ENCODE measurements around the gene WT1. TPM values are rescaled to one million over a fixed set of nuclear protein-coding genes. Genes with fewer than 3 reads are reported as not detected.
A peak's percentile ranks its signal among the peaks of the same experiment; 100 is the strongest.

The WT1 gene
- total RNA-seq, 4 donors from 2014 or later: 0.52 to 2.7 (median 1.6) TPM; not detected in 1

- Histone ChIP-seq H3K4me1 (peaks cover 0 to 69% (median 10%) of the 10 kb centered on the region in 3 donors), H3K27me3 (peaks cover 100% of the 10 kb centered on the region), H3K36me3 (no peaks in the 10 kb centered on the region), H3K4me3 (peak overlapping the region in 1 of 2 donors; percentile 45), H3K27ac (peak overlapping the region in 1 of 4 donors; percentile 42), H3K9me3 (no peaks in the 10 kb centered on the region)
- 4 to 5% methylated on average over 16 to 19 of the region's 42 CpGs for WGBS, 2 donors (ENCODE audit: low coverage in 1 of 2)
- TF ChIP-seq POLR2AphosphoS5 (IDR thresholded peaks at IDR 0.05) (no peak), CTCF (IDR thresholded peaks at IDR 0.05) (no peak), POLR2A (IDR thresholded peaks at IDR 0.05) (no peak), EP300 (IDR thresholded peaks at IDR 0.05) (no peak)
- ATAC-seq: no peak
Observed at GRCh38 chr11:32435942-32436750, 807 bp upstream of the WT1 start.

- Histone ChIP-seq H3K4me1 (peaks cover 0 to 69% (median 10%) of the 10 kb centered on the region in 3 donors), H3K36me3 (no peaks in the 10 kb centered on the region), H3K27ac (peak overlapping the region in 1 of 4 donors; percentile 42), H3K27me3 (peaks cover 100% of the 10 kb centered on the region), H3K9me3 (no peaks in the 10 kb centered on the region), H3K4me3 (peak overlapping the region in 1 of 2 donors; percentile 45)
- no CpG with 5 or more reads among the region's 33 CpGs for WGBS, 2 donors (ENCODE audit: low coverage in 1 of 2)
- TF ChIP-seq EP300 (IDR thresholded peaks at IDR 0.05) (no peak), POLR2A (IDR thresholded peaks at IDR 0.05) (no peak), CTCF (IDR thresholded peaks at IDR 0.05) (no peak), POLR2AphosphoS5 (IDR thresholded peaks at IDR 0.05) (no peak)
- ATAC-seq: no peak
Observed at GRCh38 chr11:32435152-32435480, 223 bp downstream of the WT1 start.

GRCh38 chr11:32434356-32435151 lies 785 bp downstream of the WT1 start:
- H3K36me3 ChIP-seq: no peaks in the 10 kb centered on the region
- peaks cover 0 to 68% (median 10%) of the 10 kb centered on the region in 3 donors for H3K4me1 ChIP-seq
- H3K27me3 ChIP-seq: peaks cover 100% of the 10 kb centered on the region
- 6% methylated on average over 7 of the region's 77 CpGs; no CpG with 5 or more reads in 1 of the 2 donors for WGBS, 2 donors (ENCODE audit: low coverage in 1 of 2)
- TF ChIP-seq EP300 (IDR thresholded peaks at IDR 0.05) (no peak), POLR2AphosphoS5 (IDR thresholded peaks at IDR 0.05) (no peak), CTCF (IDR thresholded peaks at IDR 0.05) (no peak), POLR2A (IDR thresholded peaks at IDR 0.05) (no peak)
- peak overlapping the region in 1 of 4 donors; percentile 42 for H3K27ac ChIP-seq
- no peaks in the 10 kb centered on the region for H3K9me3 ChIP-seq
- peak; percentile 3 for ATAC-seq
- peak overlapping the region in 1 of 2 donors; percentile 45 for H3K4me3 ChIP-seq

DNA sequence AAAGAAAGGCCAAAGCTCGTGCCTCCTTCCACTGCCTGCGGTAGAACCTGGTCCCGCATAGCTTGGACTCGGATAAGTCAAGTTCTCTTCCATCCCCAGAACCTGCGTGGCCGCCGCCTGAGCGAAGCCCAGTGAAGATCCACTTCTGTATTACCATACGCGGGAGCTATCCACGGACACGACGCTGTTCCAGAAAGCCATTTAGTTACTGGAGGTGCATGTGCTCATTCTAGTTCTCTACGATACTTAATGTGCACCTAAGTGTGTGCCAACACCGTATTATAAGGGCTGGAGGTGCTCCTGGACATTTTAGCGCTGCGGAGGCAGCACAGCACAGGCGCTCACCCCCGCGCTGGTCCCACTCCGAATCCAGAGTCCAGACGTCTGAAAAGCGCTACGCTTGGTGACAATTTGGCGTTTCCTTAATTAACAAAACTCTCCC lies 1.4 kb downstream of the WT1 start:
- TF ChIP-seq POLR2A (IDR thresholded peaks at IDR 0.05): no peak
- TF ChIP-seq EP300 (IDR thresholded peaks at IDR 0.05): no peak
- no peak for TF ChIP-seq CTCF (IDR thresholded peaks at IDR 0.05)
- no peak for TF ChIP-seq POLR2AphosphoS5 (IDR thresholded peaks at IDR 0.05)
- Histone ChIP-seq H3K27ac (peak overlapping the region in 1 of 4 donors; percentile 42), H3K4me1 (peaks cover 0 to 62% (median 10%) of the 10 kb centered on the region in 3 donors), H3K9me3 (no peaks in the 10 kb centered on the region), H3K36me3 (no peaks in the 10 kb centered on the region), H3K4me3 (peak overlapping the region in 1 of 2 donors; percentile 45), H3K27me3 (peaks cover 100% of the 10 kb centered on the region)
- WGBS, 2 donors (ENCODE audit: low coverage in 1 of 2): 0% methylated on average over 3 of the region's 25 CpGs; no CpG with 5 or more reads in 1 of the 2 donors
- no peak for ATAC-seq

Data from gastroesophageal sphincter (tissue), 4 donors.